NOMO-1 treated with dmso at 0.1 percent for 144 hours (cell line): Measurements from ENCODE around the gene SLC45A3.

Source experiments
- DNase-seq: peaks from one replicate; lab custom pipeline; 2025; ENCODE audit not compliant: unreplicated experiment; lab: John Stamatoyannopoulos, UW

SLC45A3 gene

GRCh38 chr1:205669341-205670149 lies 10.8 kb downstream of the SLC45A3 start:
- no peak for DNase-seq

- DNase-seq = no peak
These were observed 11.4 kb downstream of the SLC45A3 start for GRCh38 chr1:205668951-205669340.

- DNase-seq = no peak
These were observed 12.2 kb downstream of the SLC45A3 start for GRCh38 chr1:205667909-205668643.

DNA sequence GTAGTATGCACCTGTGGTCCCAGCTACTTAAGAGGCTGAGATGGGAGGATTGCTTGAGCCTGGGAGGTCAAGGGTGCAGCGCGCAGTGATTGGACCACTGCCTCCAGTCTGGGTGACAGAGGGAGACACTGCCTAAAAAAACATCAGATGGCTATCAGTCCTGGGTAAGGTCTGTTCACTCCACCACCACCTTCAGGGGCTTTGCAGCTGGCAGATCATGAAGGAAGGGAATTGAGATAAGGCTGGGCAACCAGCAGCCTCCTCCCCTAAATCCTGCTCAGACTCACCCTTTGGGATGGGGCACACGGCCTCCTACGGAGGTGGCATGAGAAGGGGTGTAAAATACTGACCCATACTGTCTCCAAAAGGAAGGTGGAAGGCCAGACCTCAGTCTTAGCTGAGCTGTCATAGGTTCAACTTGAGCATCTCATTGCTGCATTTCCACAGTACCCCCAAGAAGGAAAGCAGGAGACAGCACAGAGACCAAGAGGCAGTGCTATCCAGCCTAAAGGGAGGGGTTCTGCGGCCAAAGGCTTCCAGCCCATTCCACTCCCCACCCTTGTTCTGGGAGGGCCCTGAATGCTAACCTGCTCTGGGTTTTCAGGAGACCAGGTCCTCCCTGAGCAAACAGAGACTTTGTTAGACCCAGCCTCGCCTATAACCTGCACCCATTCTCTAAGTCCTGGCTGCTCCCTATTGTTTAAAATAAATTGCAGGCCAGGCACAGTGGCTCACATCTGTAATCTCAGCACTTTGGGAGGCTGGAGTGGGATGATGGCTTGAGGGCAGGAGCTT lies 13.7 kb downstream of the SLC45A3 start:
- no peak for DNase-seq

- DNase-seq = no peak
These were observed 14.9 kb downstream of the SLC45A3 start for GRCh38 chr1:205665201-205666045.

GRCh38 chr1:205664399-205665017 lies 15.8 kb downstream of the SLC45A3 start:
- no peak for DNase-seq

DNA sequence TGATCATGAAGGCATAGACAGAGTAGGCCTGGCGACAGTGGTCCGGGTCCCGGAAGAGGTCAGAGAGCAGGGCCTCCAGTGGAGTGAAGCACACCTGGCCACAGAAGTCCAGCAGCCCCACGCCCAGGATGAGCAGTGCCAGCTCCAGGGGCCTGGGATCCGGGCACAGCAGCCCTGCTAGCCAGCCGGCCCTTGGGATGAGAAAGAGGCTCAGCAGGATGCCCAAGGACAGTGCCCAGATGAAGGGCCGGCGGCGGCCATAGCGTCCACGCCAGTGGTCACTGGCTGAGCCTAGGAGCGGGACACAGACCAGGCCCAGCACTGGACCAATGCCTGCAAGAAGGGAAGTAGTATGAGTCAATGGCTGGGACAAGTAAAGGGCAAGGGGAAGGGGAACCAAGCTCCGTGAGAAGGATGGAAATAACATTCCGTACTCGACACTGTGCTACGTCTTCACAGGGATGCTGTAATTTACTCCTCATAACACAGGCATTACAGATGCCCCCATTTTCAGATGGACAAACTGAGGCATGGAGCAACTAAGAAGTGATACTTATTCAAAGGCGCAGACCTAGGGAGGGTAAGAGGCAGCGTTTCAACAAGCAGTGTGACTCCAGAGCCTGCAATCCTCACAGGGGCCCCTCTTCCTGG lies 16.9 kb downstream of the SLC45A3 start:
- no peak for DNase-seq

- DNase-seq = no peak
These were observed 17.5 kb downstream of the SLC45A3 start for GRCh38 chr1:205662791-205663190.

GRCh38 chr1:205662135-205662738 lies 18.1 kb downstream of the SLC45A3 start:
- DNase-seq = no peak

DNA sequence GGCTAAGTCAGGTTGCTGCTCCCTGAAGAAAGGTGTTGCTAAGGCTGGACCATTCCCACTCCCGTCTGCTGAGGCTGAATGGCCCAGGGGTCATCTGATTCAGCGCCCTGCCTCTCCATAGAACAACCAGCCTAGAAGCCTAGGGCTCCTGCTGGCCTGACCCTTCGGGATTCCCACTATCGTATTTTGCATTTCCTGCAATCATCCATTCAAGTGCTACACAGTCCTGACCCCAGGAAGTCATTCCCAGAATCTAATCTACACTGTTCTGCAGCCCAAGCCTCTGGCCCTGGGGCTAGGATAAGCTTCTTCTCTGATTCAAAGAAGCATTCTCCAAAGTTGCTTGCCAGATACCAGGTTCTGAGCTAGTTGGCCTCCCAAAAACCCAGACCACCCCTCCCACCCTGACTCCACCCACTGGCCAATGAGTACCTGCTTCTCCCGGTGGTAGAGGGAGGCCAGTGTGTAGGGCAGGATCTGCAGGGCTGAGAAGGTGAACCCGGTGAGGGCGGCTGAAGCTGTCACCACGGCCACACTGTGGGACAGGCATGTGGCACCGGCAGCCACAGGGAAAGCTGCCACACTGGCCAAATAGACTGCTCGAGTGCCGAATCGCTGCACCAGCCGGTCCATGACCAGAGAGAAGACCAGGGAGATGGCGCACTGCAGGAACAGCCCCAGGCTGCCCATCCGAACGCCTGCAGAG lies 18.7 kb downstream of the SLC45A3 start:
- DNase-seq = no peak

- DNase-seq = no peak
These were observed 19.9 kb downstream of the SLC45A3 start for GRCh38 chr1:205660361-205660760.

DNA sequence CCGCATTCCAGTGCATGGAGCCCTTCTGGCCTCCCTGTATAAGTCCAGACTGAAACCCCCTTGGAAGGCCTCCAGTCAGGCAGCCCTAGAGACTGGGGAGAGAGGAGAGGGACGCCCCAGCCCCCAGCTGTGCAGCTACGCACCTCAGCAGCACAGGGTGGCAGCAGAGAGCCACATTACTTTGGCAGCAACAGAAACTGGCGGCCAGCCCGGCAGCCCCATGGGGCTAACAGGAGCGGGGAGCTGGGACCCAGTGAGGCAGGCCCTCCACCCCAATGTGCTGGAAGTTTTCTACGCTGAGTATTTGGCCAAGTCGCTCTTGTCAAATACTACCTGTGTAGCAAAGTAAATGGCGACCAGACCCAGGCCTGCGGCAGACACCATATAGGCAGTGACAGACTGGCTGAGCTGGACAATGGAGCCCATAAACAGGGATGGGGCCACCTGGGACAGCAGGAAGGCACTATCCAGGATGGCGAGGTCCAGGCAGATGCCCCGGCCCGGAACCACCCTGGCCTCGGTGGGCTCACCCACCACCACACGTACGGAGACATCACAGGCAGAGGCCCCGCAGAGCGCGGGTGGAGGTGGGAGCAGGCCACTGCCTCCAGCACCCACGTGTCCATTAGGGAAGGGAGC lies 21.2 kb downstream of the SLC45A3 start:
- DNase-seq = no peak

GRCh38 chr1:205656236-205656635 lies 24.1 kb downstream of the SLC45A3 start:
- no peak for DNase-seq

DNA sequence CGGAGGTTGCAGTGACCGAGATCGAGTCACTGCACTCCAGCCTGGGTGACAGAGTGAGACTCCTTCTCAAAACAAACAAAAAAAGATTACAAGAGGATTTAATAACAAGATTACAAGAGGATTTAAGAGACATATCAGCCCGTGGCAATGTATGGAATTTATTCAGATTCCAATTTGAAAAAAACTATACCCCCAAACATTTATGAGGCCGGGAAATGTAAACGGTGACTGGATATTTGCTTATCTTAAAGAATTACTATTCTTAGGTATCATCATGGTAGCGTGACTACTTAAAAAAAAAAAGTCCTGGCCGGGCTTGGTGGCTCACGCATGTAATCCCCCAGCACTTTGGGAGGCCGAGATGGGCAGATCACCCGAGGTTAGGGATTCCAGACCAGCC lies 27.3 kb downstream of the SLC45A3 start:
- no peak for DNase-seq

DNA sequence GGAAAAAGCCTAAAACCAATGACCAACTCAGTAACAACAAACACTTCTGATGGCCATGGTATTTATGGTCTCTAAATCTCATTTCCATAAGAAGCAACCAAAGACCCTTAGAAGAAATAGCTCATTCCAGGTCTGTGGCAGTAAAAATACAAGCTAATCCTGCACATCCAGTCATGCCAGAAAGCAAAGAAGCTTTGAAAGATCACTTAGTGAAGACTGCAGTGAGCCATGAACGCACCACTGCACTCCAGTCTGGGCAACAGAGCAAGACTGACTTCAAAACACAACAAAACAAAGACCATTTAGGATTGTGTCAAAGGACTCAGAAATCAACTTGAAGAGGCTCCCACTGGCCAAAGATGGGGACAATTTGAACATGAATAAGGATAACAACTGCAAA lies 30.1 kb downstream of the SLC45A3 start:
- DNase-seq = no peak

GRCh38 chr1:205645519-205645918 lies 34.8 kb downstream of the SLC45A3 start:
- DNase-seq = no peak

DNA sequence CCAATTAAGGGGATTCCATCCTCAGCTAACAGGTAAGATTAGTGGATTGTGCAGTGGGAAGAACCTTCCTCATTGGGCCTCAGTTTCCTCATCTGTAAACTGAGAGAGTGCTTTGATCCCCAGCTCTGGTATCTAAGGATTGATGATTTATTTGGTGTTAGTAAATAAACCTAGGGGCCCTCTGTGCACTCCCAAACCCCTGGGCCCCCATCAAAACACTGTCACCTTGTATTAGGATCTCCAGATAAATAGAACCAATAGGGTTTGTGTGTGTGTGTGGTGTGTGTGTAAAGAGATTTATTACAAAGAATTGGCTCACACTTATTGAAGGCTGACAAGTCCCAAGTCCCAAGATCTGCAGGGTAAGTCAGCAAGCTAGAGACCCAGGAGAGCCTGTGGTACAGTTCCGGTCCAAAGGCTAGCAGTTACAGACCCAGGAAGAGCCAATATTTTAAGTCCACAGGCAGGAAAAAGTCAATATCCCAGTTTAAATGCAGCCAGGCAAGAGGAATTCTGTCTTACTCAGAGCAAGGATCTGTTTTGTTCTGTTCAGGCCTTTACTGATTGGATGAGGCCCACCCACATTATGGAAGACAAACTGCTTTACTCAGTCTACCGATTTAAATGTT lies 37.5 kb downstream of the SLC45A3 start:
- no peak for DNase-seq

GRCh38 chr1:205639567-205639966 lies 40.7 kb downstream of the SLC45A3 start:
- no peak for DNase-seq
